IMR-90 (cell line): ENCODE results near the gene CCL13. TPM values are rescaled to one million over a fixed set of nuclear protein-coding genes. Genes with fewer than 3 reads are reported as not detected.

Source experiments
- ATAC-seq: fragments of 200-7000 bp; cut with Tn5 transposase; 2 replicates; pipeline ENCODE4 v1.9.1; 2020; ENCODE audit warnings: low read depth, mild to moderate bottlenecking, moderate library complexity
- BruUV-seq: library from RNA; stranded (reverse); fragments of 400-500 nt; replicated peaks from 2 replicates; lab custom pipeline; 2021; lab: Mats Ljungman, UMichigan
- CTCF ChIA-PET: fragments of 300-600 bp; formaldehyde crosslinking; extraction: SDS; loops from one replicate; lab custom pipeline; 2021; ENCODE audit warnings: antibody characterized with exemption; lab: Yijun Ruan, JAX
- POLR2A ChIA-PET: fragments of 300-600 bp; sonication (Branson Sonifier 250); formaldehyde crosslinking; loops from one replicate; lab custom pipeline; 2022; ENCODE audit warnings: antibody characterized with exemption; ENCODE audit not compliant: unreplicated experiment; lab: Charles Lee
- DNase-seq: peaks from one replicate; pipeline ENCODE4 v3.0.0; 2013
- H2AFZ ChIP-seq: replicated peaks from 2 replicates; pipeline ENCODE3; 2013; ENCODE audit warnings: low read length, mild to moderate bottlenecking; ENCODE audit not compliant: poor library complexity
- H2AK5ac ChIP-seq: 2 replicates; pipeline ENCODE4 v1.6.1; 2013; ENCODE audit warnings: low read depth, low read length, inconsistent platforms
- H2AK9ac ChIP-seq: replicated peaks from 2 replicates; pipeline ENCODE3; 2013; ENCODE audit warnings: mild to moderate bottlenecking, low read depth, low read length, moderate library complexity; ENCODE audit not compliant: poor library complexity
- H2BK120ac ChIP-seq: 2 replicates; pipeline ENCODE4 v1.6.1; 2013; ENCODE audit warnings: low read depth, low read length, inconsistent platforms
- H2BK15ac ChIP-seq: 3 replicates; pipeline ENCODE4 v1.6.1; 2013; ENCODE audit warnings: low read depth, low read length, inconsistent platforms
- H2BK20ac ChIP-seq: 2 replicates; pipeline ENCODE4 v1.6.1; 2013; ENCODE audit warnings: low read depth, mild to moderate bottlenecking, inconsistent platforms, low read length, moderate library complexity
- H2BK5ac ChIP-seq: 2 replicates; pipeline ENCODE4 v1.6.1; 2013; ENCODE audit warnings: mild to moderate bottlenecking, low read depth, low read length, inconsistent platforms; ENCODE audit not compliant: poor library complexity, severe bottlenecking
- H3K14ac ChIP-seq: replicated peaks from 2 replicates; pipeline ENCODE4 v1.6.1; 2013; ENCODE audit warnings: low read depth, low read length, inconsistent platforms
- H3K18ac ChIP-seq: 2 replicates; pipeline ENCODE4 v1.6.1; 2013; ENCODE audit warnings: low read depth, low read length, control low read depth
- H3K23ac ChIP-seq: 2 replicates; pipeline ENCODE4 v1.6.1; 2013; ENCODE audit warnings: low read depth, low read length, inconsistent platforms
- H3K27ac ChIP-seq: 2 replicates; pipeline ENCODE4 v1.5.1; 2013; ENCODE audit warnings: mild to moderate bottlenecking, control low read depth, low read length; ENCODE audit not compliant: insufficient read depth
- H3K27me3 ChIP-seq: 2 replicates; pipeline ENCODE4 v1.6.1; 2013; ENCODE audit warnings: low read length; ENCODE audit not compliant: control insufficient read depth, insufficient read depth
- H3K36me3 ChIP-seq: 2 replicates; pipeline ENCODE4 v1.6.1; 2013; ENCODE audit warnings: low read length, mixed read lengths; ENCODE audit not compliant: control insufficient read depth, insufficient read depth
- H3K4ac ChIP-seq: 2 replicates; pipeline ENCODE4 v1.6.1; 2013; ENCODE audit warnings: low read depth, low read length, inconsistent platforms
- H3K4me1 ChIP-seq: 2 replicates; pipeline ENCODE4 v1.6.1; 2013; ENCODE audit warnings: low read length, mixed read lengths; ENCODE audit not compliant: control insufficient read depth, insufficient read depth
- H3K4me2 ChIP-seq: 2 replicates; pipeline ENCODE4 v1.6.1; 2013; ENCODE audit warnings: low read depth, mild to moderate bottlenecking, control low read depth, low read length, moderate library complexity
- H3K4me3 ChIP-seq: 2 replicates; pipeline ENCODE4 v1.5.1; 2013; ENCODE audit warnings: low read depth, mild to moderate bottlenecking, control low read depth, low read length, moderate library complexity; ENCODE audit not compliant: insufficient read depth
- H3K56ac ChIP-seq: 2 replicates; pipeline ENCODE4 v1.6.1; 2013; ENCODE audit warnings: low read length, inconsistent platforms; ENCODE audit not compliant: insufficient read depth; ENCODE audit errors: extremely low read depth
- H3K79me1 ChIP-seq, 2 experiments: 2 replicates each; pipeline ENCODE4 v1.6.1; 2013; ENCODE audit warnings: low read length in 2 of 2, inconsistent platforms in 1 of 2, low read depth in 1 of 2
- H3K9ac ChIP-seq: 2 replicates; pipeline ENCODE4 v1.6.1; 2013; ENCODE audit warnings: low read depth, low read length, control low read depth
- H3K9me1 ChIP-seq: 2 replicates; pipeline ENCODE4 v1.6.1; 2013; ENCODE audit warnings: low read length, inconsistent platforms; ENCODE audit not compliant: insufficient read depth
- H3K9me3 ChIP-seq: 2 replicates; pipeline ENCODE4 v1.6.1; 2013; ENCODE audit warnings: low read length; ENCODE audit not compliant: control insufficient read depth, insufficient read depth
- H4K20me1 ChIP-seq: 2 replicates; pipeline ENCODE4 v1.6.1; 2013; ENCODE audit warnings: low read length, inconsistent platforms; ENCODE audit not compliant: insufficient read depth
- H4K5ac ChIP-seq: 2 replicates; pipeline ENCODE4 v1.6.1; 2013; ENCODE audit warnings: mild to moderate bottlenecking, low read depth, low read length, control low read depth
- H4K8ac ChIP-seq, 2 experiments: 2 replicates each; pipeline ENCODE4 v1.6.1; 2013; ENCODE audit warnings: low read depth in 2 of 2, low read length in 2 of 2, control low read depth in 1 of 2, inconsistent platforms in 1 of 2
- H4K91ac ChIP-seq: 2 replicates; pipeline ENCODE4 v1.6.1; 2013; ENCODE audit warnings: low read depth, low read length, inconsistent platforms; ENCODE audit not compliant: insufficient read depth
- FOS ChIP-seq: fragments of 150-350 bp; IDR thresholded peaks from 2 replicates; pipeline ENCODE4 v1.6.1; 2016; ENCODE audit warnings: low read depth, low read length
- MAFK ChIP-seq: IDR thresholded peaks from 2 replicates; pipeline ENCODE4 v1.6.1; 2012; ENCODE audit warnings: low read depth, low read length, improper control_type of control experiment
- NFE2L2 ChIP-seq: fragments of 150-350 bp; IDR thresholded peaks from 2 replicates; pipeline ENCODE4 v1.6.1; 2016; ENCODE audit warnings: low read depth, mild to moderate bottlenecking, low read length
- POLR2A ChIP-seq: IDR thresholded peaks from 2 replicates; pipeline ENCODE4 v1.6.1; 2012; ENCODE audit warnings: mild to moderate bottlenecking, low read depth, low read length
- RAD21 ChIP-seq: IDR thresholded peaks from 2 replicates; pipeline ENCODE4 v1.6.1; 2012; ENCODE audit warnings: low read length, improper control_type of control experiment
- RCOR1 ChIP-seq: IDR thresholded peaks from 2 replicates; pipeline ENCODE4 v1.6.1; 2012; ENCODE audit warnings: mild to moderate bottlenecking, low read length, improper control_type of control experiment; ENCODE audit not compliant: insufficient replicate concordance
- SMC3 ChIP-seq: fragments of 150-350 bp; IDR thresholded peaks from 2 replicates; pipeline ENCODE4 v1.6.1; 2016; ENCODE audit warnings: low read depth, mild to moderate bottlenecking, antibody characterized with exemption, low read length, moderate library complexity
- WGBS, 2 experiments: methylation state at CpG; one replicate each; pipeline versions ENCODE4 v1.1.5 to v1.1.7; 2013; ENCODE audit warnings: missing lambda C conversion rate in 2 of 2; ENCODE audit not compliant: insufficient read length in 1 of 2; ENCODE audit errors: extremely low coverage in 2 of 2; 5-methylcytosine and 5-hydroxymethylcytosine counted together
- dilution Hi-C: fragments of 300-500 bp; cut with HindIII; formaldehyde crosslinking; loops from one replicate; pipeline ENCODE4 v1.14.3; 2018; ENCODE audit warnings: low sequenced_read_pairs; ENCODE audit not compliant: unreplicated experiment
- in situ Hi-C: fragments of 300-500 bp; cut with MboI; formaldehyde crosslinking; loops from 3 replicates; pipeline ENCODE4 v1.14.3; 2019; ENCODE audit warnings: low sequenced_read_pairs, inconsistent platforms, mixed read lengths
- intact Hi-C: fragments of 100-400 bp; cut with micrococcal nuclease; formaldehyde crosslinking; loops from 2 replicates; pipeline ENCODE4 v1.10.0; 2022
- polyA plus RNA-seq, 3 experiments: library from polyadenylated mRNA; depleted of rRNA; stranded (reverse); fragments of >200 nt; gene quantifications; 2 replicates each; pipeline ENCODE4 v1.2.3, GENCODE V29; 2012; ENCODE audit warnings: low replicate concordance in 1 of 3
- total RNA-seq: library from RNA; depleted of rRNA; stranded (reverse); fragments of >200 nt; gene quantifications from 2 replicates; pipeline ENCODE4 v1.2.3, GENCODE V29; 2012

The CCL13 gene
- total and polyA plus RNA-seq, 2 of the 4 experiments (the other 2 are of a cell fraction), result 0.18 TPM; not detected in 1

DNA sequence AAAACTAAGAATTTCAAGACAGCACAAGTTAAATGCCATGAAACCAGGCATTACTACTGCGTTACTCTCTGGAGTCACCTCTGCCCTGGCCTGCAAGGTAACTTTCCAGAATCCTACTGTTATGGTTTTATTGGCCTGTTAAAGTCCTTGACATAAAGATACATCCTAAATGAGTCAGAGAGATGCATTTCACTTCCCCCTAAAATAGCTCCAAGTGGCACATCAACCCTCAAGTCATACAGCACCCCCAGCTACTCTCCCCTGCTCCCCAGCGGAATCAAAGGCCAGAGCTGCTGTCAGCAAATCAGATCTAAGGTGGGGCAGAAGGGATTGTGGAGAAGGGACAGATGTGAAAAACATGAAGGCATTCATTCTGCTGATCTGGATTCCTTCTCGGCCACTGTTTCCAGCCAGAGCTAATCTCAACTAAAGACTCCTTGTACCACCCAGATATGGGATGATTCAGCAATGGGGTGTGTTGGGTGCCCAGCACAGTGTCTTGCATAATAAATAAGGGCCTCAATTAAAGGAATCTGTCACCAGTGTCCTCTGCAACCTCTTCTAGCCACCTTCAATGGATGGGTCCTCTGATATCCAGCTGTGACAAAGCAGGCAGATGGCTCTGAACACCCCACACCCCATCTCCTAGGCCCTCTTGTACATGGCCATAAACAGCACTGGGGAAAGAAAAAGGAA lies 15.3 kb downstream of the CCL13 start:
- WGBS, 2 experiments, result no CpG with 5 or more reads among the region's 3 CpGs
- no peak for TF ChIP-seq RCOR1
- no peak for TF ChIP-seq FOS
- no peak for TF ChIP-seq NFE2L2
- no peak for TF ChIP-seq SMC3
- no peak for TF ChIP-seq MAFK
- TF ChIP-seq RAD21, result no peak
- no peak for TF ChIP-seq POLR2A
- Histone ChIP-seq H2AK9ac (no peak overlapping the region), H3K4me3 (no peak overlapping the region), H3K4me2 (no peak overlapping the region), H2AK5ac (no peak overlapping the region), H3K9ac (no peak overlapping the region), H2BK5ac (no peak overlapping the region), H3K4ac (no peak overlapping the region), H2BK15ac (no peak overlapping the region), H4K91ac (no peak overlapping the region), H3K4me1 (no peaks in the 10 kb centered on the region), H3K27me3 (peaks cover 19% of the 10 kb centered on the region), H3K18ac (no peak overlapping the region), H3K9me1 (no peaks in the 10 kb centered on the region), H4K5ac (no peak overlapping the region), H4K8ac (no peak overlapping the region), H3K14ac (no peak overlapping the region), H3K9me3 (no peaks in the 10 kb centered on the region), H3K79me1 (no peaks in the 10 kb centered on the region), H3K36me3 (no peaks in the 10 kb centered on the region), H4K20me1 (no peaks in the 10 kb centered on the region), H3K23ac (no peak overlapping the region), H2BK20ac (no peak overlapping the region), H3K56ac (no peak overlapping the region; the same call in 1 of the 2 replicates), H2AFZ (no peak overlapping the region), H3K27ac (no peak overlapping the region), H2BK120ac (no peak overlapping the region)
- ATAC-seq (no peak), DNase-seq (no peak)
- no TSS peak for BruUV-seq
- in situ Hi-C loops (no loop called here), dilution Hi-C loops (no loop called here), intact Hi-C loops (no loop called here)
- ChIA-PET POLR2A (no interaction called here), CTCF (no interaction called here)
